GM12873 (cell line): Measurements from ENCODE around the gene SLC4A8.

ENCODE experiments used
- CTCF ChIP-seq: IDR thresholded peaks from 2 replicates; pipeline ENCODE4 v1.5.1; 2012; ENCODE audit warnings: low read depth, mild to moderate bottlenecking, moderate library complexity, low read length, control low read depth; ENCODE audit not compliant: insufficient read depth; ENCODE audit errors: missing control alignments

The SLC4A8 gene

GRCh38 chr12:51432921-51433320 is 8.3 kb downstream of the SLC4A8 start:
- TF ChIP-seq CTCF, result no peak

DNA sequence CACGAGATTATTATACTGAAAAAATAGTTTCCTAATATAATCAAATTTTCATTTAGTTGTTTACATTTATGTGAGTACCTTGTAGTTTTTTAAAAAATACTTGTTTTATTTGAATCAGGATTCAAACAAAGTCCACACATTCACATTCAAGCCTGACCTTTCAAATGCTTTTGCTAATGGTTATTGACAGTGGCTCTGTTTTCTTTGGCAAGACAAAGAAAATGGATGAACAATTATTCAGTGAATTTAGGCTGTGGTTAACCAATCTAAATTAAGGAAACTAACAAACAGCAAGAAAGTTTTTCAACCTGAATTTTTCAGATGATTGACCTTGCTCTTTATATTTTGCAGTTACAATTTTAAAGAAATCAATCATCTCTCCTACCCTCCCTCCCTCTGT is 9.7 kb downstream of the SLC4A8 start:
- TF ChIP-seq CTCF, result no peak

DNA sequence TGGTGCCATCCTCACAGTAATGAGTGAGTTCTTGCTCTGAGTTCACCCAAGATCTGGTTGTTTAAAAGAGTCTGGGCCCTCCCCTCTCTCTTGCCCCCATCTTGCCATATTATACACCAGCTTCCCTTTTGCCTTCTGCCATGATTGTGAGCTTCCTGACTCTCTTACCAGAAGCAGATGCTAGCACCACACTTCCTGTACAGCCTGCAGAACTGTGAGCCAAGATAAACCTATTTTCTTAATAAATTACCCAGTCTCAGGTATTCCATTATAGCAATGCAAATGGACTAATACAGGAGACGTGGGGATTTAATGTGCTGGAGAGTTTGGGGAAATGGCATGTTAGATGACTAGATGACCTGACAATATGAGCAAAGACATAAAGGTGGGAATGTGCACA is 12.8 kb downstream of the SLC4A8 start:
- no peak for TF ChIP-seq CTCF

DNA sequence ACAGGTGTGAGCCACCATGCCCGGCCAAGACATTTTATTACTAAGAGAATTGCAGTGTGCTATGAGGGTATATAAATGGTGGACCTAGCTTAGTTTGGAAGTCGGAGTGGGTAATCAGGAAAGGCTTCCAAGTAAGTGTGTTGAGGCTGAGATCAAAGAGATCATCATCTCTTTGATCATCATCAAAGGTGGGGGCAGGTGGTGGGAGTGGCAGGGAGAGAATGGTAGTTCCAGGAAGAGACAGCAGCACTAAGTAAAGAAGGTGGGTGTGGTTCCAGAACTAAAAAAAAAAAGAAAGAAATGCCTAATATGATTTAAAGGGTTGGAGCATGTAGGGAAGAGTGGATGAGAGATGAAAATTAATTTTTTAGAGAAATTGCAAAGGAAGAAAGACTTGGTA is 14.7 kb downstream of the SLC4A8 start:
- no peak for TF ChIP-seq CTCF

GRCh38 chr12:51441583-51441982 is 17.0 kb downstream of the SLC4A8 start:
- no peak for TF ChIP-seq CTCF

DNA sequence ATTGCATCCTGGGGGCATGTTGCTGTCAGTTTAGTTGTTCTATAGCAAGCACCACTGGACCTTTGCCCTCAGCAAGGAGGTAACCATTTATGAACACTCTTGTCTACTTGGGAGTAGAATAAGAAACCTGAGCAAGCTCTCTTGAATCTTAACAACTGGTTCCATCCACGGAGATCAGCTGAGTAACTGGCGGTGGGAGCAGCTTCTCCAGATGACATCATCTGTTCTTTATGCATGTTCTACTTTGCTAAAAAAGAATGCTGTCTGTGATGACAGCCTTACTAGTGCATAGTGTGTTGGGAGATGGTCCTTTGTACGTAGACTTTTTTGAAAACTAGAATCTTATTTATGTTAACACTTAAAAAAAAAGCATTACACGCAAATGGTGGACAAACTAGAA is 17.7 kb downstream of the SLC4A8 start:
- TF ChIP-seq CTCF, result no peak

DNA sequence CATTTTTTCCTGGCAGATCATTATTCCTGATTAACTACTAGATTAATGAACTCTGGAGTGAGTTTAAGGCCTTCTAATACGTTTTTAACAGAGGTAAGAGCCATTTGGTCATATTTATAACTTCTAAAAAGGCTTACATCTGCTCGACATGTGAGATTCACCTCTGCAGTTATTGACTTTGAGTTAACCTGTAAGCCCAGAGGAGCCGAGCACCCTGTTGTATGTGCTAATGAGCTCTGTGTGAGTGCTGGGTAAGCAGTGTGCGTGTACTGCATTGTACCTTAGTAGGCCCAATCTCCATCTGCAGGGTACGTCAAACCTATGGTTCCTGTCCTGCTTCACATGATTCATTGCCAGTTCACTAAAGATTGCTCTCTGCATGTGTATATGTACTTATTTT is 18.9 kb downstream of the SLC4A8 start:
- TF ChIP-seq CTCF, result no peak

DNA sequence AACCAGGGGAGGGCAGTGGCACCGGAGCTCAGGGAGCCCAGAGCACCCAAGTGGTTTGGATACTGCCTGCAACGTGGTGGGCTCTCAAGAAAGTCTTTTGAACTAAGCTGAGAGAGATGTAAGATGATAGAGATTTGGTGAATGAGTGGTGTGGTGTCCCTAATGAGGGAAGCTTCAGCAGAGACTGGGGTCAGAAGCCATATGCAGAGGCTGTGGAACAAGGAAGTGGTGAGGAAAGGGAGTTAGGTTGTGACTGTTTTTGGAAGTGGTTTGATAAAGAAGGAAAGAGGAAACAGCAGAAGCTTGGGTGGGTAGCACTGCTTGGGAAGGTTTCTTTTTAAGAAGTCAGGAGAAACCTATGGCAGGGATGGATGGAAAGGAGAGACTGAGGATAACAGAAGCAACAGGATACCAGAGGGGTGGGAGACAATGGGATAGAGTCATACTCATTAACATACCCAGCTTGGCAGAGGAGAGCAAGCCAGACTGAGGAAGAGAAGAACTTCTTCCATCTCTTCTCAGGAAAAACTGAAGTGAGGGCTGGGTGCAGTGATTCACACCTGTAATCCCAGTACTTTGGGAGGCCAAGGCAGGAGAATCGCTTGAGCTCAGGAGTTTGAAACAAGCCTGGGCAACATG is 24.1 kb downstream of the SLC4A8 start:
- no peak for TF ChIP-seq CTCF
